HS-27A (cell line): Measurements from ENCODE around the gene UBE2QL1.

ENCODE experiments used
- DNase-seq: peaks from one replicate; pipeline ENCODE4 v3.0.0-alpha.2; 2012; ENCODE audit warnings: low read depth, missing footprints

The UBE2QL1 gene, protein sequence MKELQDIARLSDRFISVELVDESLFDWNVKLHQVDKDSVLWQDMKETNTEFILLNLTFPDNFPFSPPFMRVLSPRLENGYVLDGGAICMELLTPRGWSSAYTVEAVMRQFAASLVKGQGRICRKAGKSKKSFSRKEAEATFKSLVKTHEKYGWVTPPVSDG

DNA sequence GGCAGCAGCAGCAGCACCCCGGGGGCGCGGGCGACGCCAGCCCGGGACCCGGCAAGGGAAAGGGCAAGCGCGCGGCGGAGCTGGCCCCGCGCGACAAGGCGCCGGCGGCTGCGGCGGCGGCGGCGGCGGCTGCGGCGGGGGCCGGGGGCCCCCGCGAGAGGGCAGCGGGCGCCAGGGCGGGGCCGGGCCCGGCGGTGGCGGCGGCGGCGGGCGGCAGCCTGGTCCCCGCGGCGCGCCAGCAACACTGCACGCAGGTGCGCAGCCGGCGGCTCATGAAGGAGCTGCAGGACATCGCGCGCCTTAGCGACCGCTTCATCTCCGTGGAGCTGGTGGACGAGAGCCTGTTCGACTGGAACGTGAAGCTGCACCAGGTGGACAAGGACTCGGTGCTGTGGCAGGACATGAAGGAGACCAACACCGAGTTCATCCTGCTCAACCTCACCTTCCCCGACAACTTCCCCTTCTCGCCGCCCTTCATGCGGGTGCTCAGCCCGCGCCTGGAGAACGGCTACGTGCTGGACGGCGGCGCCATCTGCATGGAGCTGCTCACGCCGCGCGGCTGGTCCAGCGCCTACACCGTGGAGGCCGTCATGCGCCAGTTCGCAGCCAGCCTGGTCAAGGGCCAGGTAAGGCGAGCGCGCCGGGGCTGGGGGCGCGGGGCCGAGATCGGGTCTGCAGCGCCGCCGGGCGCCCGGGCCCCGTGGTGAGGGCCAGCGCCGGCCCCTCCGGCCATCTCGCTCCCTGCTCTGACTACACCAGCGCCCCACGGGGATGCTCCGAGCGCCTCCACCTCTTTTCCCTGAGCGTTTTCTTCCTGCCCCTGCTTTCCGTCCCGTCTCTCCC is at the start of gene UBE2QL1:
TSS of gene UBE2QL1 (plus strand) at position 238 of the 843 bp plus-strand sequence. CDS start at position 273, 35 bp downstream.
- DNase-seq = no peak

DNA sequence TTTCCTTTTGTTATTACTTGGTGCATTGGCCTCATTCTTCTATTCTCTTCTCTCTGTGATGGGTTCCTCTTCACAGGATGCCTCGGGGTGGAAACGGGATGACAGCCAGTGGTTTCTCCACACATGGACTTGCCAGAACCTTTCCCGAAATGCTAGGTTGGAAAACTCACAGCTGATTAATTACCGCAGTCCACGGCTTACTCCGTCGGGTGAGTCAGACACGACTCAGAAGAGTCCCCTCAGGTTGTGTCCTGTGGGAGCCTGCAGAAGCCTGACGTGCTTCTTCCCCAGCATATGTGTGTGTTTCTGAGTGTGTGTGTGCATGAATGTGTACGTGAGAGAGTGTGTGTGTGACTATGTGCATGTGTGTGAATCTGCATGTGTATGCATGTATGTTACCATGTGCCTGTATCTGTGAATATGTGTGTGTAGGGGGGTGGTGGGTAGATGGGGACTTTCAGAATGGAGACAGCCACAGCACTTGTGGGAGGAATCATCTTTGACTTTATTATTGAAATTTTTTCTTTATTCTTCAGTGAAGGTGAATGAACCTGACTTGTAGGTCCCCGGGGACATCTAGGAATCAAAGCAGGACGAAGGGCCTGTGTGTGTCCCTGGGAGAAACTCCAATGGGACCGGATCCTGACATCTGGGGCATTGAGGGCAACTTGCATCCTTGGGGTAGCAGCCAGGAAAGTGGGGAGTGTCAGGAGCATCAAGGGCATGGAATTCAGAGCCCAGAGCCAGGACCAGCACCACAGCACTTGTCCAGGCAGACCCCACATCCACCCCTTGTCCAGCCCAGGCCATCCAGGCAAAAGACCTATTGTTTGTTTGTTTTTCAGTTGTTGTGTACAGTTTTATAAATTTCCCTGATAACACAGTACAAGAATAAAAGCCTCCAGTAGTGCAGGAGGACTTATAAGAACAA is 48.4 kb upstream of the UBE2QL1 start:
- no peak for DNase-seq

DNA sequence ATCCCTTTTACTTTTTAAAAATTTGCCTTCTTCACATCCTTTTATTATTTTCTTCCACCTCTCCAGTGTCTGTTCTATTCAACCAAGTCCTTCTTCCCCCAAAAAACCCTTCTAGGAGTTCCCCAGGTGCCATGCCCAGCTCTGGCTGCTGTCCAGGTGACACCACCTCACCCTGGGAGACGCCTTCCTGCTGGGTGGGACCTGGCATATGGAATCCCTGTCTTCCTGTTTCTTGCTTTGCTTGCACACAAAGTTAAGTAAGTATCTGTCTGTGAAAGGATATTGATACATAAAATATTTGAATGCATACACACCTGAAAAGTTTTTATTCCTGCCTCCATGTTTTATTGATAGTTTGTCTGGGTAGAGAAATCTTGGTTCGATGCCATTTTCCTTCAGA is 47.2 kb upstream of the UBE2QL1 start:
- no peak for DNase-seq

DNA sequence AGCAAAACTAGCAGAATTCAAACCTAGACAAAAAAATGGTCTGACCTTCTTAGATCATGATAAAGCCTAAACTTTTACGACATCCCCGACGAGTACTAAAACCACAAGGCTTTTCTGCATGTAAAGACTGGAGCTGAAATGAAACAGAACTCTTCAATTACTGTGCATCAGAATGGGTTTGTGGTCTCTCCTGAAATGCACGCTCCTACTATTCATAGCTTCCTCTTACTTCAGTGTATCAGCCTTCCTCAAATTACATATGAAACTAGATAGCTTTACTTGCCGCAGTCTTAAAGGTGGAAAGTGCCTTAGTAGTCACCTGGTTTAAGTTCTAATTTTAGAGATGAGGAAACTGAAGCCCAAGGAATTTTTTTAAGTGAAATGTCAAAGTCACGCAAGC is 45.7 kb upstream of the UBE2QL1 start:
- no peak for DNase-seq

DNA sequence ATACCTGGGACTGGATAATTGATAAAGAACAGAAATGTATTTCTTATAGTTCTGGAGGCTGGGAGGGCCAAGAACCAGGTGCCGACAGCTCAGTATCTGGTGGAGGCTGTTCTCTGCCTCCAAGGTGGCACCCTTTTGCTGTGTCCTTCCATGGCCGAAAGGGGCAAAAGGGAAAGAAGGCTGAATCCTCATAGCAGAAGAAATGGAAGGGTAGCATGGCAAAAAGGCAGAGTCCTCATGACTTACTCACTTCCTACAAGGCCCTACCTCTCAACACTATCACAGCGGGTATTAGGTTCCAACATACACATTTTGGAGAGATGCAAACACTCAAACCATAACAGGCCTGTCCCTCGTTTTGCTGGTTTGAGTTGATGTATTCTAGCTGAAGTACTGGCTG is 45.2 kb upstream of the UBE2QL1 start:
- no peak for DNase-seq

DNA sequence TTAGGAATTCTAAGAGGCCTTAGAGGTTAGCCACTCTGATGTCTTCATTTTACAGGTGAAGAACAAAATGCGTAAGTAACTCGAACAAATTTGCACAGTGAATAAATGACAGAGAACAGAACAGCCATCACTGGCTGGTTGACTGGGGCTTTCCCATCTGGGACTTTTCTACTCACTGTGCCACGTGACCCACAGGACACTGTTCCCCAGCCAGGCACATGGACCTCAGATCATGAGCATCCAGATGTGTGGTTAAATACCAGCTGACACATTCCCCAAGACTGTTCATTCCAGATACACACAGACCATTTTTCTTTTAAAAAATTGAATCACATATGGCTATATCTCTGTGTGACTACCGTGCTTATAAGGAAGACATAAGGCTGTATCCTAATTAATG is 44.5 kb upstream of the UBE2QL1 start:
- no peak for DNase-seq

DNA sequence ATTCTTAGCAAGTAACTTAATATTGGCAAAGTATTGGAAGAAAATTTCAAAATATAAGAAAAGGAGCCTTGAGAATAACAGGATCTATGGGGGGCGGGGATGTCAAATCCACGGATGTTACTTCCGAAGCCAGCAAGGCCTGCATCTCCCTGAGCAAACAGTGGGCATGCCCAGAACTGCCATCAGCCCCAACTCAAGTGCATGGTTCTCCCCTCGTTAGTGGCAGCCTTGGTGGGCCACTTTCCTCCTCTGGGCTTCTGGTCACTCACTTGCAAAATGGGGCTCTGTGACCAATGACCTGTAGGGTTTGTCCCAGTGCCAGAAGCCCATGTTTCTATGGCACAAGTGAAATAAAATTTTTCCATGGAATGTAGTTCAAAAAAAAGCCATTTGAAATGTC is 43.1 kb upstream of the UBE2QL1 start:
- no peak for DNase-seq

DNA sequence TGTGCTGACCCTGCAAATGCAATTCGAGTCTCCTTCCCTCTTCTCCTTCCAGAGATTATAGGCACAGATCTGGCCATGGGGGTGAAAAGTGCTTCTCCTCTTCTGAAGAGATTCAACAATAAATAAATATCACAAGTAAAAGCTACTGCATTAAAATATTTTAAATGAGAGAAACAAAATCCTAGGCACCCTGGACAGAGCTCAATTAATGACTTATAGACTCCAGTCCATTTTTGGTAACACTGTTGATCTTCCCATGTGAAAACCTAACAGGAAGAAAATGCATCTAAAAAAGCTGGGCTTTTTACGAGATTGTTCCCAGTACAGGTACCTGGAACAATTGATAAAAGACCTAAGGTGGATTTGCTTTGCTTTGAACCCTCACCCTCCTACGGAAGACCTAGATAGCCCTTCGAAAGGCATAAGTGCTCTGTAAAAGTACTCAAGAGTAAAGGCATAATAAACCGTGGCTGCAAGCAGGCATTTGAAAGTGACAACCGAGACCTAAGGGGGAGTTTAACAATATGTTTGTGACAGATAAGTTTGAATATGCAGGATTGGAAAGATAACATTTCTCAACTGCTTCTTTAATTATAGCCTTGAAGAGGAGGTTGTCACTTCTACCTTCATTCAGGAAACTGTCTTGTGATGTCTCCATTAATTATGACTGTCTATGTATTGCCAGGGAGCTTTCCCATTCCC is 41.0 kb upstream of the UBE2QL1 start:
- no peak for DNase-seq

DNA sequence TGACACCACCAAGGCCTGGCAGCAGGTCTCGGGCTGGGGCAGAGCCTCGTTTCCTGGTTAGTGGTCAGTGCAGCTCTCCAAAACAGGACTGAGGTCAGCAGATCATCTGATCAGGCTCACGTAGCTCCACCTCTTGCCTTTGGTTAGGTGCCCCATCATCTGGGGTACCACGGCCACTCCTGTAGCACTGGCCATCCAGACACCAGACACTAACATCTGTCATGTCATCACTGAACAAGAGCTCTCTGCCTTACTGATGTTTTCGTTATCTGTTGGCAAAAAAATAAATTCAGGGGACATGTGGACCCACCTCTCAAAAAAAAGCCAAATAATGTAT is 40.4 kb upstream of the UBE2QL1 start:
- no peak for DNase-seq

DNA sequence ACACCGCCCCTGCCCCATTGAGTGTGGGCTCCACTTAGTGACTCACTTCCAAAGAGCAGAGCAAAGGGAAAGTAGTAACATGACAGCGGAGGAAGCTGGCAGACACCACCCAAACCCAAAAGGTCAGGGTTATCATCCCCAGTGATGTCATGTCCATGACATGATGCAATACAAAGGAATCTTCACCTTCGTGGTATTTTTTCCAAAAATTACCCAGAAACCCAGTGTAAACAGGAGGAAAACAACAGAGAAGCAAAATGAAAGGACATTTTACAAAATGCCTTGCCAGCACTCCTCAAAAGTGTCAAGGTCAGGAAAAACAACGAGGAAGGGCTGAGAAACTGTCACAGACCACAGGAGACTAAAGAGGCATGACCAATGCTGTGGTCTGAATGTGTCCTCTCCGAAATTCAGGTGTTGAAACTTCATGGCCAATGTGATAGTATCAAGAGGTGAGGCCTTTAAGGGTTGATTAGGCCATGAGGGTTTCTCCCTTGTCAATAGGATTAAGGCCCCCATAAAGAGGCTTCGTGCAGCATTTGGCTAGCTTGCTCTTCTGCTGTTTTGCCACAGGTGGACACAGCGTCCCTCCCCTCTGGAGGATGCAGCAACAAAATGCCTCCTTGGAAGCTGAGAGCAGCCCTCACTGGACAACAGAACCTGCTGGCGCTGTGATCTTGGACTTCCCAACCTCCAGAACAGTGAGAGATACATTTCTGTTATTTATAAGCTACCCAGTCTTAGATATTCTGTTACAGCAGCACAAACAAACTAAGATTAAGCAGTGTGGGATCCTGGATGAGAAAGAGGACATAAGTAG is 39.8 kb upstream of the UBE2QL1 start:
- DNase-seq = no peak

DNA sequence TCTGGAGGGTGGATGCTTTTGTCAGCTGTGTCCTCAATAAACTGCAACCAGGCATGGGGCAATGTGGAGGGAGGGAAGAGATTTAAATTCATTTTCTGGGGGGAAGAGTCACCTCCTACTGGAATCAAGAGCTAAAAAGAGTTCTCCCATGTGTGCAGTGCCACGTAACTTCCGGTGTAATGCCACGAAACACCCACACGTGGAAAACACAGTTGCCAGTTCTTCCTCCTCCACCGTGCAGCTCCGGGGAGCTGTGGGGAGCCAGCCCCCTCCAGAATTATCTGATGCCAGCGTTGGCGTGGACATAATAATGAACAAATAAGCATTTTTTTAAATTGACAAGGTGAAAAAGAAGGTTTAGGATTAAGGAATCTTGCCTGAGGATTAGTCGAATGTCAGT is 38.2 kb upstream of the UBE2QL1 start:
- no peak for DNase-seq

DNA sequence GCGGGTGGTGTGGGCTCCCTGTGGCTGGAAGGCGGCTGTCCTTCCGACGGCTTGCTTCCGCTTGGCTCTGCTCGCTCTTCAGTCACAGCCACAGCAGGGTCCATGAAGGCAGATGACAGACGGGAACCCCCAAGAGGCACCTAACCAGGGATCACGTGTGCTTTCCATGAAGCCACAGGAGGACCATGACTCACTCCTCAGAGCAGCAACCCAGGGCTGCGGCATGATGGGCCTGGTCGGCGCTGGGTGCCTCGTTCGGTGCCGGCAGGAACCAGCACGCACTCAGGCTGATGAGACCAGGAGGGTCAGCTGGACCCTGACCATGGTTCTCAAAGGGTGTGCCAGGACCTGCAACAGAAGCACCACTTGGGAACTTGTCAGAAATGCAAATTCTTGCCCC is 37.5 kb upstream of the UBE2QL1 start:
- DNase-seq = no peak

DNA sequence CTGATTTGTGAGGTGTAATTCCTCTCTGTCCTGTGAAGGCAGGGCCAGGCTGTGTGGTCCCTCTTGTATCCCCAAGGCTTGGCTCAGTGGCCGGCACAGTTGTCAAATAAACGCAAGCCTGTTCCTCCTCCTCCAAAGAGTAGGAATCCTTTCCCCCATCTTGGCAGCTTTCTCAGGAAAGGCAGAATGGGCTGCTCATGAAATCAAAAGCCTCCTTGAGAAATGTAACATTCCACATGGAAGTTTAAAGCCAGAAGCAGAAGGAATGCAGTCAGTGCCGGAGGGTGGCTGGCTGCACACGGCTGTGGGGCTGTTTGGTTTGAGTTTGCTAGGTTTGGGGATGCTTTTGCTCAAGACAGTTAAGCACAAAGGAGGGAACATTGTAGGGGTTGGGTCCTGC is 35.8 kb upstream of the UBE2QL1 start:
- DNase-seq = no peak

DNA sequence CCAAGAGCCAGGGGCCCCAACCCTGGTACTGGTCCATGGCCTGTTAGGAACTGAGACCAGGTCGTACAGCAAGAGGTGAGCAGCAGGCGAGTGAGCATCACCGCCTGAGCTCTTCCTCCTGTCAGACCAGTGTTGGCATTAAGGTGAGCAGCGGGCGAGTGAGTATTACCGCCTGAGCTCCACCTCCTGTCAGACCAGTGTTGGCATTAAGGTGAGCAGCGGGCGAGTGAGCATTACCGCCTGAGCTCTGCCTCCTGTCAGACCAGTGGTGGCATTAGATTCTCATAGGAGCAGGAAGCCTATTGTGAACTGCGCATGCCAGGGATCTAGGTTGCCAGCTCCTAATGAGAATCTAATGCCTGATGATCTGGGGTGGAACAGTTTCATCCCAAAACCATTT is 31.0 kb upstream of the UBE2QL1 start:
- no peak for DNase-seq

DNA sequence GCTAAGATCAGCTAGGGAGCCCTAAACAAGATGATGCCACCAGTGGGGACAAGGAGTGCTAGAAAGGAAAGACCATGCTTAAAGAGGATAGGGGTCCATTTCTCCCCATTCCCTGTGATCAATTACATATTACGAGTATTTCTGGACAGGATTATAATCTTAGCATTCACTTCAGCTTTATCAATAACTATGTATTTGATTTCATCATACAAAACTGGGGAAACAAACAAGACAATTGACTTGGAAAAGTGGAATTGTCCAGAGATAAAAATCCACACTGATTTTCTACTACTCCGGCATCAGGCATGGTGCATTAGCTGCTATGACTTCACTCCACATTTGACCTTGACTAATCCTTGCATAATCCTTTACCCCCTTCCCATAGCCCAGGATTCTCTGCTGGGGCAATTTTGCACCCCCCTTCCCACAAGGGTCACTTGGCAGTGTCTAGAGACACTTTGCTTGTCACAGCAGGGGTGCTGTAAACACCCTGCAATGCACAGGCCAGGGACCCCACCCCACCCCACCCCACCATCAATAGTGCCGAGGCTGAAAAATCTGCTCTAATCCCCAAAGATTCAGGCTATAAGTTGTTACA is 29.9 kb upstream of the UBE2QL1 start:
- no peak for DNase-seq

DNA sequence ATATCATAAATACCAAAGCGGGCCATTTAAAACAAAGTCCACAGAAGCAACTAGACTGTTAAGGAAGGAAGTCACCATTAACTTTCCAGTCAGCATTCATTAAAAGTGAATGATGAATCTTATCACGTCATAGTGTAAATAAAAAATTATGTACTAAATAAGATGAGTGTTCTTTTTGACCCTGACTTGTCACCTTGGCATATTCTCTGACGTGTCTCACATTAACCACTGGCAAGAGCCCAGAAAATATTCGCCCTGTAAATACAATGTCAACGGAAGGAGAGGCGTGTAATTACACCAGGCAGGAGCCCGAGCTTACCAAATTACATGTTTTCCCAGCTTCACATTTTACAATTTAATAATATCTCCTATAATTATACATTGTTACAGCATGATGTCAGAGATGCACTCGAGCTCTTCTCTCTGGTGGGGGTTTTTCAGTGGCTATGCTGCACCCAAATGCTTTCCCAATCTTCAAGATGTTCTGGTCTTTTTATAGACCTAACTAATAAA is 29.3 kb upstream of the UBE2QL1 start:
- DNase-seq = no peak

DNA sequence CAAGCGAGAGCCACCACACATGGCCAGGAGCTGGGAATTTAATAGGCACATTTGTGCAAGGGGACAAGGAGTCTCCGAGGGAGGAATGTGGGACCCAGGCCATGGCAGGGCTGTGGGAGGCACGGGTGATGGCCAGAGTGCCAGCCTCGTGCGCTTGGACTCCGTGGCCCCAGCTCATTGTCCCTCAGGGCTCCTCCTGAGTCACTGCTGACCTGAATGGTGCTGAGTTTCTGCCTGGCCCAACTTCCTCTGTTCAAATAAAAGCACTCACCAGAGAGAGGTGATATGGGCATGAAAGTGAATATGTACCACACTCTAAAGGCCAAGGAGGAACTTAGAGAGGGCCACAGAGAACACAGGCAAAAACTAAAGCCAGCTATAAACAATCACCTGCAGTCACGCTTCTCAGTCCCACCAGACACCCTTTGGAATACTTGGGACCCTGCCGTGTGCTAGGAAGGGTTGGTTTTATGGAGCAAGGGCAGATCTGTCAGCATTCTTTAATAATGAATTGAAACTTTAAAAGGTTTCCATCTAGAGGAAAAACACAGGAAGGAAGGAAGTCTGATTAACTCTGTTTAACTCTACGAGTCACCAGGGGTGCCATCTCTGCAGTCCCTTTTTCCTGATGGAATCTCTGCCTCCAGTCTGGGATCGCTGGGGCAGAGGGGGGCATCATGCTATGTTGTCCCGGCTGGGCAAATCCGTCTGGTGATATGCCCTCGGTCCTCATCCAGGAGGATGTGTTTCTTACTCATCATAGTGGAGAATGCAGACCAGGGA is 25.1 kb upstream of the UBE2QL1 start:
- no peak for DNase-seq

DNA sequence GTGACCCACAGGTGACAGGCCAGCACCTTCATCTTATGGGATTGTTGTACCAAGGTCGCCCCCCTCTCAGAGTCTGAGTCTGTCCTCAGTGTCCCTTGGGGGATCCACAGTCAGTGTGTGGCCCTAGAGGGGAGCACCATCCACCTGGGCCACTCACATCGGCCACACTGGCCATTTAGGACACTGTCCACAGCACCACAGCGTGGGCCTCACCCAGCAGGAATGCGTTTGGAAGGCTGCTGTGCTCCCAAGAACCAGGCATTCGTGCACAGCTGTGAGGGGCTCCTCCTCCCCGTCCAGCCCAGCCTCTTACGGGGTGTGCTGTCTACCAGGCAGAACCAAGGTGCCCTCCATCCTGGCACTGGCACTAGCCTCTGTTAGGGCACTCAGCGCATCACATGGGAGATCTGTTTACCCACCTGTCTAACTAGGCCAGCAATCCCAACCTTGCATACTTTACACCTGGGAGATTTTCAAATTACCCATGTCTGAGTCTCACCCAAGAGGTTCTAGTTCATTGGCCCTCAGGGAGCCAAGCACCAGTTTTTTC is 24.5 kb upstream of the UBE2QL1 start:
- DNase-seq = no peak

DNA sequence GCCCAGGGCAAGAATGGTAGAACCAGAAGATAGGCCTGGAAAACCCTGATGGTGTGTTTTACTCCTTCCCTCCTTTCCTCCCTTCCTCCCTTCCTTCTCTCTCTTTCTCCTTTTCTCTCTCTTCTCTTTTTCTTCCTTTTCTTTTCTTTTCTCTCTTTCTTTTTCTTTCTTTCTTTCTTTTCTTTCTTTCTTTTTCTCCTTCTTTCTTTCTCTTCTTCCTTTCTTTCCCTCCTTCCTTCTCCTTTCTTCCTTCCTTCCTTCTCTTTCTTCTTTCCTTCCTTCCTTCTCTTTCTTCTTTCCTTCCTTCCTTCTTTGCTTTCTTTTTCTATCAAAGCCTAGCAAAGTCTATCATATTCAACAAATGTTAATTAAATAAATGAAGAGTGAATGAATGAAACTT is 24.0 kb upstream of the UBE2QL1 start:
- no peak for DNase-seq

DNA sequence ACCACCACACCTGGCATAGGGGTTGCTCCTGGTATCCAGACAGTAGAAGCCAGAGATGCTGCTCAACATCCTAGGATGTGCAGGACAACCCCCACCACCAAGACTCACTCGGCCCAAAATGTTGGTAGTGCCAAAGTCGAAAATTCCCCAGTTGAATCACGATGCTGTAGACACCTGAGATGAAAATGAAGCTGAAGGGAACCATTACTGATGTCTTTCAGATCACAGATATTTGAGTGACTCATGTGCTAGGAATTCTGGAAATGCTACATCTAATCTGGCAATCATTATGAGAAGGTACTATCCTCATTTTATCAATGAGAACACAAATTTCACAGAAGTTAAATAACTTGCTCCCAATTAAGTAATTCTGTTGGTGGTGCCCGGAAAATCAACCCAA is 21.0 kb upstream of the UBE2QL1 start:
- no peak for DNase-seq
